ENCODE data around the gene EBLN2.
A peak's percentile ranks its signal among the peaks of the same experiment; 100 is the strongest.
"Not testable (repeated sequence)": the region's sequence is repeated elsewhere in the genome, so short reads cannot be mapped to it uniquely, and the experiment has no call there.

Gene EBLN2

DNA sequence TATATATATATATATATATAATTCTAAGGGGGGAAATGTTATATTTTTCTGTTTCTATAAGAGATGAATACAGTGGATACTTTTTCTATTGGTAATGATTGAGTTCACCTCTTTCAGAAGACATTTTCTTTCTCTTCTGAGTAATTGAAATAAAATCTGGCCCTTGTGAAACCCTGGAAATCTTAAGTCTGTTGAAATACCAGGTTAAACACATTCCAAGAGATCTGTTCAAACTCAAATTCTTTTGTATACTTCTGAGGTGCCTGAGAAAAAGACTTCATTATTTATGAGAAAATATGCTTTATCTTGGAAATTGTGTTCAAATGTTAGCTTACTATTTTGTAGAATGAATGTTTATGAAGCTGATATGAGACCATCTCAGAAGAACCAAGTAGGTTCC is 4.8 kb downstream of the EBLN2 start:
- not testable (repeated sequence) for DNase-seq

DNA sequence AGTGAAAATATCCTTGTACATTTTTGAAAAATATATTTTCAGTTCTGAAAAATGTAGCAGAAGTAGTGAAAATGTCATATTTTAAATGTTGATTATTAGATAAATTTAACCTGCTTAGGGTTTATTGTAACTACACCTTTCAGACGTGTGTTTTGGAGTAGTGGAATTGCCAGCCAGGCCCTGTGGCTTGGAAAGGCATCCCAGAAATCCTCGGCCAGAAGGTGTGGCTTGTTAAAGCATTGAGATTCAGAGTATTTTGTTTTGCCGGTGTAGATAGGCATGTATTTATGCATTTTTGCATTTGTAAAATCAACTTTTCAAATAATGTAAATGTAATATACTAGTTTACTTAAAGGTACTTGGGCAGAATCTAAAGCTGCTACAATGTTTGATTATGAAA is 7.0 kb downstream of the EBLN2 start:
- DNase-seq: no peak

- no peak for DNase-seq
Measured at GRCh38 chr3:73069187-73069586, 7.7 kb downstream of the EBLN2 start.

DNA sequence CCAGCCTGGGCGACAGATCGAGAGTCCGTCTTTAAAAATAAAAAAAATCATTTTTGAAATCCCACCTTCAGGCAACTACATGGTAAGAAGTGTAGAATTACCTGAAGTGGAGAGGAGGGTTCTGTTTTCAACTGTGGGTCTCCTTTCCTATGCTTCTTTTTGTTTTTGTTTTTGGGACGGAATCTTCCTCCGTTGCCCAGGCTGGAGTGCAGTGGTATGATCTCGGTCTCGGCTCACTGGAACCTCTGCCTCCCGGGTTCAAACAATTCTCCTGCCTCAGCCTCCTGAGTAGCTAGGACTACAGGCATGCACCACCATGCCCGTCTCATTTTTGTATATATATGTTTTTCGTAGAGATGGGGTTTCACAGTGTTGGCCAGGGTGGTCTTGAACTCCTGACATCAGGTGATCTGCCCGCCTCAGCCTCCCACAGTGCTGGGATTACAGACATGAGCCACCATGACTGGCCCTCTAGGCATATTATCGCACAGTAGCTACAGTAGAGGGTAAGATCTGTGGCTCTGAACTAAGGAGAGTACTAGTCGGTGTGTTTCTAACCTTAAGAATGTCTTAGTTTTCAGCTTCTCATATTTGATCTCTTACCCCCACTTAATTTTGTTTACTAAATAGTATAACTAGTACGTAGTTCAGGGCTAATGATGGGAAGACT is 8.5 kb downstream of the EBLN2 start:
- DNase-seq: no peak

DNA sequence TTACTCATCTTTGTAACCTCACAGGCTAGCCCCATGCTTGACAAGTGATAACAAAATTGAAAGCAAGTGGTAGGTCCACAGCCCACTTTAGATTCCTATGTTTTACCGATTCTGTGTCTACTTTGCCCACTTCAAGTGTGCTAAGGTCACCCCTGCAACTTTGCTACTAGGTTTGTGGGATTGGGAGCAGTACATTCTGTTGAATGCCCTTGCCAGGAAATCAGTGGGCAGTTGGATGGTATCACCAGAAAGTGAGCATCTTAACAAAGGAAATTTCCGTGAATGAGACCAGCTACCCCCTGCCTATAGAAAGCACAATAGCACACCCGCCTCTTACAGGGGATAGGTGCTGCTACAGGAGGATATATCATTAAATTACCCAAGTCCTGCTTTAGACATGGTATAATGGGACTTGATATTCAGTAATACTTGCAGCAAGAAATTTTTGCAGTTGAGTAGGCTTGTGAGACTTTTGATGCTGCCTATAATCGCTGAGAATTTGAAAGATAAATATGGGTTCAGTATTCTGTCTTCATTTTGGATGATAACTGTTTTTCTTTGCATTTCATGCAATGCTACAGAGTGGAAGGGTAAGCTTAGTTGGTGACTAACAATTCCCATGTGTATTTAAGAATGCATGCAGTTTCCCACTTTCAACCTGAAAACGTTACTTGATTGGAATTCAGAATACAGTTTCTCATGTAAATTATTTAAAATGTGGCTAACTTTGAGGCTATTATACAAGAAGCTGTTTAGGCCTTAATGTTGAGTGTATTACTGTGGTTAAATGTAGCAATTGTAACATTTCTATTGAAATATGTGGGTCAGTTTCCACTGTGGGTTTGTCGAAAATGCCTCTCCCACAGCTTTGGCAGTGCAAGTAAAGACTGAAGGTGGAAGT is 9.5 kb downstream of the EBLN2 start:
- no peak for DNase-seq

DNA sequence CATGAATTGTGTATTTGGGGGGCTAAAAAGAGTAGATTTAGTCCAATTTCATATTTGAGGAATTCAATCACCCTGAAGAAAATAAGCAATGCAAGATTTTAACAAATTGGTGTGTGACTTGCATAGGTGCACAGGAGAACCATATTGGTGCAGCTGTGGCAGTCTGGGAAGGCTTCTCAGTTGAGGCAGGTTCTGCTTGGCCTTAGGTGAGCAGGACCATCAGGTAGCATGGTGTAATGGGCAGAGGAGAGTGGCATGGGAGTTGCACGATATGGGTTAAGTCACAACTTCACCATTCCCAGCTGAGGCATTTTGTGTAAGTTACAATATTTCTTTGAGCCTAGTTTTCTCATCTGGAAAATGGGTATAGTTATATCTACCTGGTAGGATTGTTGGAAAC is 10.5 kb downstream of the EBLN2 start:
- DNase-seq: no peak

DNA sequence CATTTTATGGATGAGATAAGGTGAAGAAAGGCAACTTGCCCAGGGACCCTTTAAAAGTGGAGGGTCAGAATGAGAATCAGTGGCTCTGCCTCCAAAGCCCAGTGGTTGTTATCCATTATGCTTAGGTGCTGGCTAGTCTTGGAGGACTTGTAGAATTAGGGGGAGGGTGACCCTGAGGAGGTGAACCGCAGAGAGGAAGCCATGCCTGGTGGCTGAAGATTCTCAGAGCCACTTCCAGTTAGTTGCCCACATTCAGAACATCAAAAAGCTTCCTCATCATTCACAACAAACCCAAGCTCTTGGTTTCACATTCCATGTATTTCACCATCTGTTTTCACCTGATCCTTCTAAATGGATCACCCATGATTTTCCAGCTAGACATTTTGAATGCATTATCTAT is 11.2 kb downstream of the EBLN2 start:
- no peak for DNase-seq

DNA sequence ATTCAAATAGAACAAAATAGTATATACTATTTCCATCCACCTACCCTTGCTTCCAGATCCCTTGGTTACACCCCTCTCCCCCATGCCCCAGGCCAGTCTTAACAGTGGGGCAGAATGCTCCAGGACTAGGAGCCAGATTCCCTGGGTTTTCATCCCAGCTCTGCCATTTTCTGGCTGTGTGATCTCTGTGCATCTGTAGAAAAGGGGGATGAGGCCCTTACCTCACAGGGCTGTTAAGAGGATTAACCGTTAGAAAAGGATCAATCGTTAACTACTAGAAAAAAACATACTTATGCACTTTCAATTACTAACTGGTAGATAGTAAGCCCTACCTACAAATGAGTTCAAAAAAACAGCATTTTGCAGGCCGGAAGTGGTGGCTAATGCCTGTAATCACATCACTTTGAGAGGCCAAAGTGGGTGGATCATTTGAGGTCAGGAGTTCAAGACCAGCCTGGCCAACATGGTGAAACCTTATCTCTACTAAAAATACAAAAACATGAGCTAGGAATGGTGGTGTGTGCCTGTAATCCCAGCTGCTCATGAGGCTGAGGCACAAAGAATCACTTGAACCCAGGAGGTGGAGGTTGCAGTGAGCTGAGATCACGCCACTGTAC is 11.7 kb downstream of the EBLN2 start:
- no peak for DNase-seq

DNA sequence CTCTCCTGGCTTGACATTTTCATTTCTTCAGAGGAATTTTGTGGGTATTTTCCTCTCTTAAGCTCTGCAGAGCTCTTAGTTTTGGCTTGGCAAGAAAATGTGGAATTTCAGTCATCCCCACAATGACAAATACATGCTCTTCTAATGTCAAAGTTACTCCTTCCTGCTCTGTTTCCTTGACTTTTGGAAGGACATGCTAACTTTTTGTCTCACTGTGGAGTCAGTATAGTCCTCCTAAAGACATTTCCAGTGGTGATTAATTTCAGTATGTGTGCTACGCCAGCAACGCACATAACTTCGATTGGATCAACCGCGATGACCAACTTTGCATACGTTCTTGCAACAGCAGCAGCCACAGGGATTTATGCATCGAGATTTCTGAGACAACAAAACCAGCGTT is 13.3 kb downstream of the EBLN2 start:
- no peak for DNase-seq

GRCh38 chr3:73080216-73080966 is 18.9 kb downstream of the EBLN2 start:
- DNase-seq: no peak

DNA sequence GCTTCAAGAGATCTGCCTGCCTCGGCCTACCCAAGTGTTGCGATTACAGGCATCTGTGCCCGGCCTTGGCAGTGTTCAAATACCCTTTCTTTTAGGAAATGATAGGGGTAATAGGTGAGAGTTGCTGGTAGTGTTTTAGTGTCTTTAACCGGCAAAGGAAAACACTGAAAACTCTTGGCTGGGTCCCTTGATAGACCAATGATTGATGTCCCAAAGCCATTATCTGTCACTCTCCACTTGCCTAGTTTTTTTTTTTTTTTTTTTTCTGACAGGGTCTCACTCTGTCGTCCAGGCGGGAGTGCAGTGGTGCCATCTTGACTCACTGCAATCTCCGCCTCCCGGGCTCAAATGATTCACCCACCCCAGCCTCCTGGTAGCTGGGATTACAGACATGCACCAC is 19.7 kb downstream of the EBLN2 start:
- DNase-seq: no peak

DNA sequence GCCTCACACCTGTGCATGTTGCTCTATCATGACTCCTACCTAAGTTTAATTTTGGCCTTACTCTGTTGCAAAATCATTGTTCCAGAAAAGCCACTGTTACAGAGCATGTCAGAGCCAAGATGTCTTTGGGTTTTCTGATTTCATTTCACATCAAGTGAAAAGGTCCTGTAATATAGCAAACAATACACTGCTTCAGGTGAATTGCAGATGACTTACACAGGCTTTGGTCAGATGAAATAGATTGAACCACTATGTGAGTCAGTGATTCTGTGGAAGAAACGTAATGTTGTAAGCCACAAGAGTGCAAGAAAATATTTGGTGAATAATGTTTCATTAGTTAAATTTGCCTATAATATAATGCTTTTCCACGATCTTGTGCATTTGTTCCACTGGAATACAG is 22.7 kb downstream of the EBLN2 start:
- no peak for DNase-seq

DNA sequence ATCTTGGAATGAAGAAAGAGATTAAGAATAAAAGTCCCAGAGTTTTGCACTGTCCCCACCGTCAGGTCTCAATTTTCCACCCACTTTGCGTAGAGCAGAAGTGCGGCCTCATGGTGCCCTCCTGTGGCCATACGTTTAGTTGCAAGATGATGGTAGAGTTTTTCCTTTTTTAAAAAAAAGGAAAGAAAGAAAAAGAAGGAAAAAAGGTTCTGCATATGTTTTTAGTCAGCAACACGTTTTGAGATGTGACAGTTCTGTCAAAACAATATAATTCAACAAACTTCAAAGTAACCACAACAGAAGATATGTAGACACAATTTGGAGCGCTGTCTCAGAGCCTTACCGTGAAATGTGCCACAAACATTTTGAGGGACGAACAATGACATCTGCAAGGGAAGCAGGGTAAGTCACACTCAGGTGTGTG is 24.6 kb downstream of the EBLN2 start:
- peak; percentile 52 for DNase-seq

- no peak for DNase-seq
Measured at GRCh38 chr3:73094129-73094528, 32.7 kb downstream of the EBLN2 start.

- no peak for DNase-seq
Measured at GRCh38 chr3:73094951-73095350, 33.5 kb downstream of the EBLN2 start.

- no peak for DNase-seq
Measured at GRCh38 chr3:73096169-73096568, 34.7 kb downstream of the EBLN2 start.

DNA sequence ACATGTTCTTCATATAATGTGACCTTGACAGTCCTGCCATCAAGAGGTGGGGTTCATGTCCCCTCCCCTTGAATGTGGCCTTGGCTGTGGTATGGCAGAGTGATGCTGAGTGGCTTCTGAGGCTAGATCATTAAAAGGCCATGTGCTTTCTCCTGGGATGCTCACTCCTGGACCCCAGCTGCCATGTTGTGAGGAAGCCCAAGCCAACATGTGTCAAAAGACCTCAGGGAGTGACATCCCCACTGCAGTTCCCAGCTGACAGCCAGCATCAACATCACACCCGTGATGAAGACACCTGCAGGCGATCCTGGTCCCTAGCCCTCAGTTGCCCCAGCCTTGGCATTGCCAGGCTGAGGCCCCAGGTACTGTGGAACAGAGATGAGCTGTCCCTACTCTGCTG is 36.6 kb downstream of the EBLN2 start:
- DNase-seq: no peak

- DNase-seq: no peak
Measured at GRCh38 chr3:73098873-73099272, 37.4 kb downstream of the EBLN2 start.

DNA sequence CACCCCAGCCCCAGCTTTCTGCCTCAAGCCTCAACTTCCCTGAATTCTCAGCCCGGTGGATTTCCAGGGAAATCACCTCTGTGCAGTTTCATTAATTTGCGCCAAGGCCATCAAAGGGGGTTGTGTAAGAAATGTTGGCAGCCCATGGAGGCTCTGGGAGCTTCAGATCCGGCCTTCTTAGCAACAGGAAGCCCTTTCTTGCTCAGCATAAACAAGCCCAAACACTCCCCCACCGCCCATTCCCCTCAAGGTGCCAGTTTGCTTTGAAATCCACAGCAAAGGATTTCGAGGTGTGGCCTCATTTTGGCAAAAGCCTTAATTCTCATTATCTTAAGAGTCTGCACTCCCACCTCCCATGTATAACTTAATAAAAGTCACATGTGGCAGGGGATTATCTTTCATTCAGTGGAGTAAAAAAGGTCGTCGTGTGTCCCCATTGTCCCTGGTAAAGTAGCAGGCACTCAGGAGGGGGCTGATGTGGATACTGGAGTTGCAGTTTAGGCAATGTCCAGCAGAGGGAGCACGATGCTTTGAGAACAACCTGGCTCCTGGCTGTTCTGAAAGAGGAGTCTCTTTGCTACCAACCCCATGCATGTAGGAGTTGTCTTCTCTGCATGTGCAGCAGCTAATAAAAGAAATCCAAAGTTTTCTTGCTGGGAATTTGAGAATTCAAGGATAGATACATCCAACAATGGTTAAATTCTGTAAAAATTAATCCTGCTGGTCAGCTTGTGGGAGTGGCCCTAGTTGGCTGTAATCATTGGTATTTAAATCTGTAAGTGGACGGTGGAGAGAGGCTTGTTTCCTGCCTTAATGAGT is 39.5 kb downstream of the EBLN2 start:
- peak; percentile 74 for DNase-seq

DNA sequence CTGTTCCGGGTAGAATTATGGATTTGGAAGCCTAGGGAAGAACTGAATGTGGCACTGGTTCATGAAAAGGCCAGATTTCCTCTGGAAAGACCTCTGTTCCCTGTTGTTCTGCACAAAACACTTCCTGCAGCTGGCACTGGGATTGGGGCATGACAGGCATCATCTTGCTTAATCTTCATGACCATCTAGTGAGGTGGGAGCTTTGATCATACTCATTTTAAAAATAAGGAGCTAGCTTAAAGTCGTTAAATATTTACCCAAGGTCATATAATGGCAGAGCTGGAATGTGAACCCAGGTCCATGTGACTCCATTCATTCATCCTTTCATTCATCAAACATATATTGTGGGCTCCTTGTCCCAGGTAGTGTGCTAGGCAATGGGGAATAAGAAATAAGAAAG is 40.4 kb downstream of the EBLN2 start:
- no peak for DNase-seq

DNA sequence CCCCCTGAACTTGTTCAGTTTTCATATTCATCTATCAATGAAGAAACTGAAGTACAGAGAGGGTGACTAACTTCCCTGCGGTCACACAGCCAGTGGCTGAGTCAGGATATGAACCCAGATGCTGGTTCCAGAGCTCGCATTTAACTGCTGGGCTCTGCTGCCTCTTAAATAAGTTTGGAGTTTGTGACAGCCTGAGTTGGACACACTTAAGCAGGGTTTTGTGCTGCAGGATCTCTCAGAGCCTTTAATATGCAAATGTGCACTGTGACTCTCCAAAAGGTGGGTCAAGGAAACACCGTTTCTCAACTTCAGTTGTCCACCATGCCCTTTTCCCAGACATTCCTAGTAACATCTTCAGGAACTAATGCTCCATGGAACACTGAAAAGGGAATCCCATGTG is 45.8 kb downstream of the EBLN2 start:
- DNase-seq: no peak

DNA sequence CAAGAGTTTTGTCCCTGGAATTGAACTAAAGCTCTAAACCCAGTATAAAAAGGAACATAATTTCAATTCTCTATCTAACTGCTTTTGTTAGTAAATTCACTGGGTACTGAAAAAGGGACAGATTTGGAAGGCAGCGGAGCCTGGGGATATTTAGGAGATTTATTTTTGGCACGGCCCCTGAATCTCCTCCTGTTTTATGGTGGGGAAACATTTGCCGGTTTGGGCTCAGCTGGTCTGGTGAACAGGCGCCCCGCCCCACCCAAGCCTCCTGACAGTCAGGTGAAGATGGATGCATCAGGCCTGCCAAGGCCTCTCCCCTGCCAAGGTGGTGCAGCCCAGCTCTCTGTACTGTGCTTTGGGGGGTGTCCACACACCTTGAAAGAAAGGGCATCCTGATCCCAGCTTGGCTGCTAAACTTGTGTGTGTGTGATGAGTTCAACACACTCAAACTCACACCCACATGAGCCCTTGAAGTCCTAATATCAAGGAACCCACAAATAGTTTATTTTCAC is 46.3 kb downstream of the EBLN2 start:
- no peak for DNase-seq

Measured in CD4-positive, alpha-beta T cell treated with Interleukin-17A for 1 hour (primary cell).